Vagina (tissue), 2 donors: ENCODE measurements around the gene SHISA6.

Experiments
- POLR2A ChIP-seq, 2 donors: fragments of 450-650 bp; IDR thresholded peaks; one replicate each; pipeline ENCODE4 v1.6.1; 2017; ENCODE audit warnings: antibody characterized with exemption in 2 of 2, mild to moderate bottlenecking in 2 of 2, moderate library complexity in 2 of 2
- POLR2AphosphoS5 ChIP-seq, 2 donors: sonication (generic); formaldehyde crosslinking; IDR thresholded peaks; one replicate each; pipeline ENCODE4 v1.9.0; 2017; ENCODE audit warnings: antibody characterized with exemption in 2 of 2, mild to moderate bottlenecking in 2 of 2, low read depth in 1 of 2; ENCODE audit not compliant: insufficient read depth in 1 of 2
- TF ChIP-seq, protein P1 (sequence below), 3 experiments: fragments of 450-650 bp in 2 of 3; fragments of 200-600 bp in 1 of 3; sonication (generic) in 1 of 3; IDR thresholded peaks; one replicate each; pipeline ENCODE4 v1.5.1; 2017 to 2019; ENCODE audit warnings: antibody characterized with exemption in 3 of 3, mild to moderate bottlenecking in 2 of 3, moderate library complexity in 2 of 3

DNA sequence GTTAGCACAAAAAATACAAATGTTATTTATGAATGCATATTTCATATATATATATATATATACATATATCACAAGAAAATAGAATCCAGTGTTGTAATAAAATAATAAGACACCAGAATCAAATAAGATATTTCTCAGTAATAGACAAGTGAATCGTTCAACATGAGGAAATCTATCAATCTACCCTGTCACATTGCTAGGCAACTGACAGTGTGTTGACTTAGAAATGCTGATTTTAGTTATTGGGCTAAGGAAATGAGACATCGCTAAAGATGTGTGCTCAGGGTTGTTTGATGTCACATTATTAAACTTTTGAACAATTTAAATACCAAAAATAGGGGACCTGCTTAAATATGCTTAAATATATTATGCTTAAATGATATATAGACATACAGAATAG is 307.4 kb downstream of the SHISA6 start:
- TF ChIP-seq, protein P1, sequence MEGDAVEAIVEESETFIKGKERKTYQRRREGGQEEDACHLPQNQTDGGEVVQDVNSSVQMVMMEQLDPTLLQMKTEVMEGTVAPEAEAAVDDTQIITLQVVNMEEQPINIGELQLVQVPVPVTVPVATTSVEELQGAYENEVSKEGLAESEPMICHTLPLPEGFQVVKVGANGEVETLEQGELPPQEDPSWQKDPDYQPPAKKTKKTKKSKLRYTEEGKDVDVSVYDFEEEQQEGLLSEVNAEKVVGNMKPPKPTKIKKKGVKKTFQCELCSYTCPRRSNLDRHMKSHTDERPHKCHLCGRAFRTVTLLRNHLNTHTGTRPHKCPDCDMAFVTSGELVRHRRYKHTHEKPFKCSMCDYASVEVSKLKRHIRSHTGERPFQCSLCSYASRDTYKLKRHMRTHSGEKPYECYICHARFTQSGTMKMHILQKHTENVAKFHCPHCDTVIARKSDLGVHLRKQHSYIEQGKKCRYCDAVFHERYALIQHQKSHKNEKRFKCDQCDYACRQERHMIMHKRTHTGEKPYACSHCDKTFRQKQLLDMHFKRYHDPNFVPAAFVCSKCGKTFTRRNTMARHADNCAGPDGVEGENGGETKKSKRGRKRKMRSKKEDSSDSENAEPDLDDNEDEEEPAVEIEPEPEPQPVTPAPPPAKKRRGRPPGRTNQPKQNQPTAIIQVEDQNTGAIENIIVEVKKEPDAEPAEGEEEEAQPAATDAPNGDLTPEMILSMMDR (IDR thresholded peaks at IDR 0.05), result no peak
- TF ChIP-seq POLR2A (IDR thresholded peaks at IDR 0.05) (no peak), POLR2AphosphoS5 (IDR thresholded peaks at IDR 0.05; ENCODE audit: insufficient read depth in 1 of 2, low read depth in 1 of 2) (no peak)
